Measurements from ENCODE around the gene CFAP45. TPM values are rescaled to one million over a fixed set of nuclear protein-coding genes. Genes with fewer than 3 reads are reported as not detected.

Gene CFAP45
- total RNA-seq, 2 donors from 2014 or later, result 0.49 to 0.55 TPM

- H3K9me3 ChIP-seq (ENCODE audit: control insufficient read depth, low read length), result no peaks in the 10 kb centered on the region
- no peaks in the 10 kb centered on the region for H3K36me3 Mint-ChIP-seq (ENCODE audit: low read depth)
- peaks cover 33% of the 10 kb centered on the region for H3K27me3 Mint-ChIP-seq (ENCODE audit: insufficient read depth)
- H3K27me3 ChIP-seq (ENCODE audit: control insufficient read depth, insufficient read depth, low read length, poor library complexity, severe bottlenecking), result peaks cover 14% of the 10 kb centered on the region
- H3K9me3 Mint-ChIP-seq, result no peaks in the 10 kb centered on the region
- H3K4me3 Mint-ChIP-seq, result no peak overlapping the region
- no peak overlapping the region for H3K27ac ChIP-seq (ENCODE audit: low read depth, low read length)
- peaks cover 9% of the 10 kb centered on the region for H3K4me1 ChIP-seq (ENCODE audit: control insufficient read depth, insufficient read depth, low read length)
- no peak for TF ChIP-seq CTCF (conservative IDR thresholded peaks at IDR 0.05)
- H3K9ac ChIP-seq (ENCODE audit: extremely low read depth, low read length, poor library complexity, severe bottlenecking), result no peak overlapping the region
- no peaks in the 10 kb centered on the region for H3K36me3 ChIP-seq (ENCODE audit: control insufficient read depth, insufficient read depth, low read length)
- peaks cover 17% of the 10 kb centered on the region for H3K4me1 Mint-ChIP-seq
- DNase-seq, result no peak
- WGBS, 2 experiments (ENCODE audit: insufficient coverage in 1 of 2, insufficient read length in 1 of 2), result 89 to 93% methylated on average over 2 of the region's 2 CpGs
- no peak overlapping the region for H3K4me3 ChIP-seq (ENCODE audit: low read length)
- no peak overlapping the region for H3K27ac Mint-ChIP-seq
Measured at GRCh38 chr1:159864262-159864661, 35.7 kb downstream of the CFAP45 start.

GRCh38 chr1:159862557-159862956 lies 37.4 kb downstream of the CFAP45 start, which contains the start of gene VSIG8:
TSS of gene VSIG8 (minus strand) at chr1:159862657. CDS start at chr1:159862521, 136 bp downstream.
- H3K27ac ChIP-seq (ENCODE audit: low read depth, low read length), result no peak within 1 kb of the TSS

GRCh38 chr1:159862031-159862430 lies 37.9 kb downstream of the CFAP45 start:
- peaks cover 2% of the 10 kb centered on the region for H3K4me1 Mint-ChIP-seq
- H3K36me3 Mint-ChIP-seq (ENCODE audit: low read depth), result no peaks in the 10 kb centered on the region
- 76 to 83% methylated on average over 1 to 5 of the region's 5 CpGs for WGBS, 2 experiments (ENCODE audit: insufficient coverage in 1 of 2, insufficient read length in 1 of 2)
- peaks cover 41% of the 10 kb centered on the region for H3K27me3 Mint-ChIP-seq (ENCODE audit: insufficient read depth)
- Histone ChIP-seq H3K9me3 (ENCODE audit: control insufficient read depth, low read length) (no peaks in the 10 kb centered on the region), H3K27ac (ENCODE audit: low read depth, low read length) (no peak overlapping the region), H3K27me3 (ENCODE audit: control insufficient read depth, insufficient read depth, low read length, poor library complexity, severe bottlenecking) (peaks cover 14% of the 10 kb centered on the region), H3K9ac (ENCODE audit: extremely low read depth, low read length, poor library complexity, severe bottlenecking) (no peak overlapping the region), H3K36me3 (ENCODE audit: control insufficient read depth, insufficient read depth, low read length) (no peaks in the 10 kb centered on the region), H3K4me1 (ENCODE audit: control insufficient read depth, insufficient read depth, low read length) (peaks cover 7% of the 10 kb centered on the region), H3K4me3 (ENCODE audit: low read length) (no peak overlapping the region)
- H3K27ac Mint-ChIP-seq, result no peak overlapping the region
- no peak for DNase-seq
- no peaks in the 10 kb centered on the region for H3K9me3 Mint-ChIP-seq
- no peak for TF ChIP-seq CTCF (conservative IDR thresholded peaks at IDR 0.05)
- no peak overlapping the region for H3K4me3 Mint-ChIP-seq

More at GRCh38 chr1:159862557-159862956, 37.4 kb downstream of the CFAP45 start, which contains the start of gene VSIG8:
- no peaks in the 10 kb centered on the region for H3K36me3 Mint-ChIP-seq (ENCODE audit: low read depth)
- no peak within 1 kb of the TSS for H3K4me3 Mint-ChIP-seq
- no peak within 1 kb of the TSS for H3K27ac Mint-ChIP-seq
- Histone ChIP-seq H3K9ac (ENCODE audit: extremely low read depth, low read length, poor library complexity, severe bottlenecking) (no peak within 1 kb of the TSS), H3K36me3 (ENCODE audit: control insufficient read depth, insufficient read depth, low read length) (no peaks in the 10 kb centered on the region), H3K27me3 (ENCODE audit: control insufficient read depth, insufficient read depth, low read length, poor library complexity, severe bottlenecking) (peaks cover 14% of the 10 kb centered on the region), H3K4me3 (ENCODE audit: low read length) (no peak within 1 kb of the TSS), H3K9me3 (ENCODE audit: control insufficient read depth, low read length) (no peaks in the 10 kb centered on the region), H3K4me1 (ENCODE audit: control insufficient read depth, insufficient read depth, low read length) (peaks cover 7% of the 10 kb centered on the region)
- 88 to 100% methylated on average over 1 to 4 of the region's 4 CpGs for WGBS, 2 experiments (ENCODE audit: insufficient coverage in 1 of 2, insufficient read length in 1 of 2)
- H3K27me3 Mint-ChIP-seq (ENCODE audit: insufficient read depth), result peaks cover 39% of the 10 kb centered on the region
- peaks cover 3% of the 10 kb centered on the region for H3K4me1 Mint-ChIP-seq
- DNase-seq, result no peak
- H3K9me3 Mint-ChIP-seq, result no peaks in the 10 kb centered on the region
- no peak for TF ChIP-seq CTCF (conservative IDR thresholded peaks at IDR 0.05)

Data from endodermal cell (in vitro differentiated cells).